ENCODE data around the gene MYH6.
"Not testable (repeated sequence)": the region's sequence is repeated elsewhere in the genome, so short reads cannot be mapped to it uniquely, and the experiment has no call there.

Gene MYH6

GRCh38 chr14:23403139-23403438 is 5.0 kb downstream of the MYH6 start:
- TF ChIP-seq, protein P1, sequence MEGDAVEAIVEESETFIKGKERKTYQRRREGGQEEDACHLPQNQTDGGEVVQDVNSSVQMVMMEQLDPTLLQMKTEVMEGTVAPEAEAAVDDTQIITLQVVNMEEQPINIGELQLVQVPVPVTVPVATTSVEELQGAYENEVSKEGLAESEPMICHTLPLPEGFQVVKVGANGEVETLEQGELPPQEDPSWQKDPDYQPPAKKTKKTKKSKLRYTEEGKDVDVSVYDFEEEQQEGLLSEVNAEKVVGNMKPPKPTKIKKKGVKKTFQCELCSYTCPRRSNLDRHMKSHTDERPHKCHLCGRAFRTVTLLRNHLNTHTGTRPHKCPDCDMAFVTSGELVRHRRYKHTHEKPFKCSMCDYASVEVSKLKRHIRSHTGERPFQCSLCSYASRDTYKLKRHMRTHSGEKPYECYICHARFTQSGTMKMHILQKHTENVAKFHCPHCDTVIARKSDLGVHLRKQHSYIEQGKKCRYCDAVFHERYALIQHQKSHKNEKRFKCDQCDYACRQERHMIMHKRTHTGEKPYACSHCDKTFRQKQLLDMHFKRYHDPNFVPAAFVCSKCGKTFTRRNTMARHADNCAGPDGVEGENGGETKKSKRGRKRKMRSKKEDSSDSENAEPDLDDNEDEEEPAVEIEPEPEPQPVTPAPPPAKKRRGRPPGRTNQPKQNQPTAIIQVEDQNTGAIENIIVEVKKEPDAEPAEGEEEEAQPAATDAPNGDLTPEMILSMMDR (conservative IDR thresholded peaks at IDR 0.05; ENCODE audit: control insufficient read depth, insufficient read depth, low read depth, low read length), result no peak

GRCh38 chr14:23402296-23403138 is 5.6 kb downstream of the MYH6 start:
- no peak for DNase-seq (ENCODE audit: low read depth)
- TF ChIP-seq, protein P1 (conservative IDR thresholded peaks at IDR 0.05; ENCODE audit: control insufficient read depth, insufficient read depth, low read depth, low read length), result no peak
- H3K4me3 ChIP-seq (ENCODE audit: control insufficient read depth, low read depth, low read length), result no peak overlapping the region

More at GRCh38 chr14:23403139-23403438, 5.0 kb downstream of the MYH6 start:
- H3K4me3 ChIP-seq (ENCODE audit: control insufficient read depth, low read depth, low read length), result no peak overlapping the region
- no peak for DNase-seq (ENCODE audit: low read depth)

GRCh38 chr14:23401291-23401690 is 6.8 kb downstream of the MYH6 start:
- TF ChIP-seq, protein P1 (conservative IDR thresholded peaks at IDR 0.05; ENCODE audit: control insufficient read depth, insufficient read depth, low read depth, low read length), result no peak
- no peak for DNase-seq (ENCODE audit: low read depth)
- no peak overlapping the region for H3K4me3 ChIP-seq (ENCODE audit: control insufficient read depth, low read depth, low read length)

- DNase-seq (ENCODE audit: low read depth); H3K4me3 ChIP-seq (ENCODE audit: control insufficient read depth, low read depth, low read length): not testable (repeated sequence)
Measured at GRCh38 chr14:23400496-23401149, 7.5 kb downstream of the MYH6 start.

DNA sequence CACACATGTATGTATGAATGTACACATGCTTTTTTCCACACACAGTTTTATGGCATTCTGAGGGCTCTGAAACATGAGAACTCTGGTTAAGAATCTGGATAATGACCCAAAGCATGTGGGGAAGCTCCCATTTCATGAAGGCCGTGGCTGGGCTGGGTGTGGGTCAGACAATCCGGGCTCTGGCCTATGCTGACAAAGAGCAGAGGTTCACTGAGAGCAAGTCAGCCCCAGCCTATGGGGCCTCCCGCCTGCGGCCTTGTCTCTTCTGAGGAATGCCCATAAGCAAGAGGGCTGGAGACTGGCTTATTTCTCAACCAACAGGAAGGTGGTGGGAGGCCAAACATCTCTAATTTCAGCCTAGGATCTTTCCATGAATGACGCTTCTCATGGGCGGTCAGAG is 8.5 kb downstream of the MYH6 start:
- no peak overlapping the region for H3K4me3 ChIP-seq (ENCODE audit: control insufficient read depth, low read depth, low read length)
- TF ChIP-seq, protein P1 (conservative IDR thresholded peaks at IDR 0.05; ENCODE audit: control insufficient read depth, insufficient read depth, low read depth, low read length), result no peak
- no peak for DNase-seq (ENCODE audit: low read depth)

- TF ChIP-seq, protein P1 (conservative IDR thresholded peaks at IDR 0.05; ENCODE audit: control insufficient read depth, insufficient read depth, low read depth, low read length), result no peak
- DNase-seq (ENCODE audit: low read depth), result no peak
- H3K4me3 ChIP-seq (ENCODE audit: control insufficient read depth, low read depth, low read length), result no peak overlapping the region
Measured at GRCh38 chr14:23399136-23399535, 8.9 kb downstream of the MYH6 start.

DNA sequence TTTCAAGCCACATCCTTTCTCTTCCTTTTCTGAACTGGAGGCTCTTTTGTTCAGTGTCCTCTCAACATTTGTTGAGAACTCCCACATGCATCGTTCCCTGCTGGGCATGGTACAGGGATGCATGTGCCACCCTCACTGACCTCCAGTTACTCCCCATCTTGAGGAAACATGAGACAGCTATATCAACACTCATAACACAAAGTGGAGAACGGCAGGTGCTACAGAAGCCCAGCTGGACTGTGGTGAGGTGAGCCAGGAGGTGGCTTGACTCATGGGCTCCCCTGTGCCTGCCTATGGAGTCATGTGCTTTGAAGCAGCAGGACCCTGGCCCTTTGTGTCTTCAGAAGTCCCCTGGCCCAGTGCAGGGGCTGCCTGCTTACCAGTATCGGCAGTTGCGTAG is 9.7 kb downstream of the MYH6 start:
- TF ChIP-seq, protein P1 (conservative IDR thresholded peaks at IDR 0.05; ENCODE audit: control insufficient read depth, insufficient read depth, low read depth, low read length), result no peak
- H3K4me3 ChIP-seq (ENCODE audit: control insufficient read depth, low read depth, low read length), result no peak overlapping the region
- no peak for DNase-seq (ENCODE audit: low read depth)

All from fibroblast of mammary gland (primary cell).